ENCODE measurements around the gene LRP4.

The LRP4 gene

DNA sequence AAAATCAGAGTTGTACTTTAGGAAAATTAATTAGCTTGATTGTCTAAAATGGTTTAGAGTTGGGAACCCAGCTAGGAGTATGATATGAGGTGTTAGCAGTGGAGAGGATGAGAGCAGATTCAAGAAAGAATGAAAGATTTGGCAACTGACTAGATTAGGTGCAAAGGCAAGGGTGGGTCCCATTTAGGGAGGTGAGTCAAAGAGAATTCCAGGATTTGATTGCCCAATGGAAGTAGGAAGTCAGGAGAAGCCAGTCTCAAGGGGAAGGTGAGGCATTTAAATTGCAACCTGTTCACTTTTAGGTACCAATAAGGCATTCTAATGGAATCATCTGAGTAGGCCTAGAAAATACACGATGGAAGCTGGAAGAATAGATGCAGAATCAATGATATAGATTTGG is 68.7 kb downstream of the LRP4 start:
- no peak for DNase-seq (ENCODE audit: low spot score)

GRCh38 chr11:46846510-46846830 is 71.9 kb downstream of the LRP4 start:
- DNase-seq (ENCODE audit: low spot score), result no peak

DNA sequence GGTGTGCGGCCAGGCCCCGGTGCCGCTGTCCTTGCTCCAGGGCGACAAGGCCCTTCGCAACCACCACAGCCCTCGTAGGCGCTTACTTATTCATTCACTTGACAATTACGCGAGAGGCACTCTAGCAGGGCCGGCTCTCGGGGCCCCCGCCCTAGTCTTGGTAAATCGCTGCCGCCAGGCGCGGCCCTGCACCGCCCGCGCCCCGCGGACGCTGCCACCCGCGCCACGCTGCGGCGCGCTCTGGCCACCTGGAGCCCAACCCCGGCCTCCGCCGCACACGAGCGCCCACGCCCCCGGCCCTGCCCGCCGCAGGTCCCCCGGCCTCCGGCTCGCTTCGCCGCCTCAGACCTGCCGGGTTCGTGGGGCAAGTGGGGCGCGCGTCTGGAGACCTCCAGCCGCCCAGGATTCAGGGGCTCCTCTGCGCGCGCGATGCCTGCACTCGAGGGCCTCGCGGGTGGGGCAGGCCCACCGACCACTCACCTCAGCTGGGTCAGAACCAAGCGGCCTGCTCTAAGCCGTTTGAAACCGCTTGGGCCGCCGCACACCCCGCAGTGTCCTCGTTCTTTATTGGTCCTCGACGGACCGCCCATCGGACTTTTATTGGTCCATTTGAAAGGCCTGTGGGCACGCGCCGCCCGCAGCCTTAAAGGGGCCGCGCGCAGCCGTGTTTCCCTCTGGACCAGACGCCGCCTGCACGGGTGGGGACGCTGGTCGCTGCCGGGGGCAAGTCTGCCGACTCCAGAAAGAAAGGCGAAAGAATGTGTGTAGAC is 72.4 kb downstream of the LRP4 start, which contains the start of gene CKAP5:
Gene CKAP5 (minus strand): TSS at position 541 of the 770 bp plus-strand sequence. CDS start 25,049 bp downstream, outside the sequence.
- DNase-seq (ENCODE audit: low spot score), result peak; percentile 92

- DNase-seq (ENCODE audit: low spot score), result no peak
Observed at GRCh38 chr11:46845440-46845739, 73.0 kb downstream of the LRP4 start.

DNA sequence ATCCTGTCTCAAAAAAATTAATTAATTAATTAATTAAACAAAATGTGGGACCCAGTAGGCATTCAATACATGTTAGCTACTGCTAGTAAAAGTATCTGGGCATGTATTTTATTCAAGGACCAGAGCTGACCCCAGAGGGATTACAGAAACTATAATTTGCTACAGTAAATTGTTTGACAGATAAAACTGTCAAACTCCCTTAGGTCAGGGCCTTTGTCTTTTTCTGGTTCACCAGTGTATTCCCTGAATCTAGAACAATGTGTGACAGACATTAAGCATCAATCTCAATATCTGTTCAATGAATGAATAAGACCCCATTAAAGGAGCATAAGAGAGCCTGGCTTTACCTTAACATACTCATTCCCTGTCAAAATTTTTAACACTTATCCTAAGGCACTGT is 78.2 kb downstream of the LRP4 start:
- DNase-seq (ENCODE audit: low spot score), result no peak

DNA sequence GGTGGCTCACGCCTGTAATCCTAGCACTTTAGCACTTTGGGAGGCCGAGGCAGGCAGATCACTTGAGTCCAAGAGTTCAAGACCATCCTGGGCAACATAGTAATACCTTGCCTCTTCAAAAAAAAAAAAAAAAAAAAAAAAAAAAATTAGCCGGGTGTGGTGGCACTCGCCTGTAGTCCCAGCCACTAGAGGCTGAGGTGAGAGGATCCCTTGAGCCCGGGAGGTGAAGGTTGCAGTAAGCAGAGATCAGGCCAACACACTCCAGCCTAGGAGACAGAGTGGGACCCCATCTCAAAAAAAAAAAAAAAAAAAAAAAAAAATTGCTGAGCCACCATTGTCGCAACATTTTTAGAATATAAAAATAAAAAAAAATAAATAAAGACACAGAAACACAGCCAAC is 79.8 kb downstream of the LRP4 start:
- DNase-seq (ENCODE audit: low spot score), result no peak

DNA sequence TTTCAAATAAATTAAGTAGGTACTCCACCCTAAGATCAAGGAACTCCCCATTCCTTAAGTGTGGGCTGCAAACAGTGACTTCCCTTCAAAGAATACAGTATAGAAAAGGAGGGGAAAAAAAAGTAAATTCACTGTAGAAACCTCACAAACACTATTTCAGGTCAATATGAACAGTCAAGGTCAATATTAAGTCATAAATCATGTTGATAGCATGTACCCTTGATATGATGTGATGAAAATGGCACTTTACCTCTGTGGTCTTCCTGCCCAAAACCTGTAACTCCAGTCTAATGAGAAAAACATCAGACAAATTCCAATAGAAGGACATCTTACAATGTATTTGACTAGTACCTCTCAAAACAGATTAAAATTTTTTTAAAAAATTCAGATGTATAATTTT is 80.5 kb downstream of the LRP4 start:
- DNase-seq (ENCODE audit: low spot score), result no peak

DNA sequence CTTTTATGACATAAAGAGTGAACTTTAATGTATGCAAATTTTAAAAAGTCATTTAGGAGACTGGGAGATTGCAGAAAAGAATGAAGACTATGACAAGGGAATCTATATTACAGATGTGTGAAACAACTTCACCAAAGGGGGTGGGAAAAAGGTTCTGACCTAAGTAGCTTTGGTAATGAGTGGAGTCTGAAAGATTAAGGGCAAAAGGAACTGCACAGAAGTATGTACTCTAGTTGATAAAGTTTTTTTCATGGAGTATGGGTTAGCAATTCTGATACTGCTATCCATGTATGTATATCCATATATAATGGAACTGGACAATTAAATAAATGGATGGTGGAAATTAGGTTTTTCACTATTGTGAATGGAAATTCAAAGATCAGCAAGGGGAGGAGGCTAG is 81.5 kb downstream of the LRP4 start:
- DNase-seq (ENCODE audit: low spot score), result no peak

DNA sequence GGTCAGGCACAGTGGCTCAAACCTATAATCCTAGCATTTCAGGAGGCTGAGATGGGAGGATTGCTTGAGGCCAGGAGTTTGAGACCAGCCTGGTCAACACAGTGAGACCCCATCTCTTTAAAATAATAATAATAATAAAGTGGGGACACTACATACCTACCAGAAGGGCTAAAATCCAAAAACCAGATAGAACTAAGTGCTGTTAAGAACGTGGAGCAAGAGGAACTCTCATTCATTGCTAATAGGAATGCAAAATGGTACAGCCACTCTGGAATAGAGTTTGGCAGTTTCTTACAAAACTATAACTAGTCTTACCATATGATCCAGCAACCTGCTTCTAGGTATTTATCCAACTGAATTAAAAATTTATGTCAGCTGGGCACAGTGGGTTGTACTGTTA is 81.9 kb downstream of the LRP4 start:
- no peak for DNase-seq (ENCODE audit: low spot score)

GRCh38 chr11:46835897-46836296 is 82.5 kb downstream of the LRP4 start:
- no peak for DNase-seq (ENCODE audit: low spot score)

GRCh38 chr11:46834821-46835220 is 83.5 kb downstream of the LRP4 start:
- DNase-seq (ENCODE audit: low spot score), result no peak

DNA sequence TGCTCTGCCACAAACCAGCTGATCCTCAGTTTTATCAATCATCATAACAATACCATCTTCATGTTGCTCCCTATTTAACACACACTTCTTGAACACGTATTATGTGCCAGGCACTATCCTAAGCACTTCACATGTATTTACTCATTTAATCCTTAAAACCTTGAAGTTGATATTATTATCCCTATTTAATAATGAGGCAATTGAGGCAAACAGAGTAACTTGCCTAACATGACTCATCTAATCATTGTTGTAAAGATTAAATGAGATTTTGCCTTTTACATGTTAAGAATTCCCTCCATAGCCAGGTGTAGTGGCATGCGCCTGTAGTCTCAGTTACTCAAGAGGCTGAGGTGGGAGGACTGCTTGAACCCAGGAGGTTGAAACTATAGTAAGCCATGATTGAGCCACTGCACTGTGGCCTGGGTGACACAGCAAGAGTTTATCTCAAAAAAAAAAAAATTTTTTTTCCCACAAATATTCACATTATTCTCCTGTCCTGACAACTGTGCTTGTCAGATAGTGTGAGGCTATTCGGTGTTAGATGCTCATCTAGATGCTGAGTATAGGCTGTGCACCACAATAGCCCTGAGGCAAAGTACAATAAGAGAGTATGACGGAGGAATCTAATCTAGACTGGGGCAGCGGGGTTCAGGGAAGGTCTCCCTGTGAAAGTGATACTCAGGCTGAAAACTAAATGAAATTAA is 85.7 kb downstream of the LRP4 start:
- DNase-seq (ENCODE audit: low spot score), result no peak

DNA sequence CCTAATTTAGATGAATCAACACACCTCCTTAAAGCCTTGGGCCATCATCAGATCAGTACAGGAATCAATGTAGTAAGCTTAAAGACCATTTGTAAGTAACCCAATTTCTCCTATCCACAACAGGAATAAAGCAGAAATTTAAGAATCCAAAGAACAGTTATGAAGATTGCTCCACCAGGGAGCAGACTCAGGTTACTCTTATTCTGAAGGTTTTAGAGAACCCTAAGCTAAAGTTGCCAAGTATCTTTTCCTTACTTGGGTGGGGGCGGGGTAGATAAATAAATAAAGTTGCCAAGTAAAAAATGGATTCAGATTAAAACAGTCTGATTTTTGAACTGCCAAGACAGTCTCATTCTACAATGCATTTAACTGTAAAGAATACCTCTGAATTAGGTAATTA is 90.4 kb downstream of the LRP4 start:
- no peak for DNase-seq (ENCODE audit: low spot score)

DNA sequence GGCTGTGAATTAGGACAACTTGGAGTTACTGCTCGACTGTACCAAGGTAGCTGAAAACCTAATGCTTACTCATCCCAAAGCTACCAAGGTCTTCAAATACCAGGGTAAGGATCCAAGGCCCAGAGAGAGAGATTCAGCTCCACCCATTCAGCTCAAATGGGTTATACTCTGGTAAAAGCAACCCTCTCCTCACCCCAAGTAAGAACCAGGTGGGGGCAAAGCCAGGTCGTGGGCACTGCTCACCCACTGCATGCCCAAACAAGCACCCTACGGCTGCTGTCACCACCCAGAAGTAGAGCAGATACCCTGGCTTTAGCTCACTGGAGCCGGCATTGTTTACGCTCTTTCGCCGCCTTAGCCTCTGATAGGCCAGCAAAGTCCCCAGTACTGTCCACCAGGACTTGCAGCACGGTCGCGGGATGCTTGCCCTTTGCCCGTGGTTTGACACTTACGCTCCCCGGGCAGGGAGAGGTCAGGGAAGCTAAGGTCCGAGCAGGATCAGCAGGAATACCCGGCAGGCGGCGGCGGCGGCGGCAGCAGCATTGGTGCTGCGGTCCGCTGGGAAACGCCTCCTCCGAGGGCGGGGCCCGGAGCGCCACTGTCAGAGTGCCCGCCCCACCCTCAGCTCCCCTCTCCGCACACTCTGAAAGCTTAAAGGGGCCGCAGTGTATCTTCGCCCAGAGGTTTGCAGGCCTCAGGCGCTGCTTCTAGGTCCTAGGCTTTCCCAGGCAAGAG is 91.9 kb downstream of the LRP4 start:
- peak; percentile 70 for DNase-seq (ENCODE audit: low spot score)

DNA sequence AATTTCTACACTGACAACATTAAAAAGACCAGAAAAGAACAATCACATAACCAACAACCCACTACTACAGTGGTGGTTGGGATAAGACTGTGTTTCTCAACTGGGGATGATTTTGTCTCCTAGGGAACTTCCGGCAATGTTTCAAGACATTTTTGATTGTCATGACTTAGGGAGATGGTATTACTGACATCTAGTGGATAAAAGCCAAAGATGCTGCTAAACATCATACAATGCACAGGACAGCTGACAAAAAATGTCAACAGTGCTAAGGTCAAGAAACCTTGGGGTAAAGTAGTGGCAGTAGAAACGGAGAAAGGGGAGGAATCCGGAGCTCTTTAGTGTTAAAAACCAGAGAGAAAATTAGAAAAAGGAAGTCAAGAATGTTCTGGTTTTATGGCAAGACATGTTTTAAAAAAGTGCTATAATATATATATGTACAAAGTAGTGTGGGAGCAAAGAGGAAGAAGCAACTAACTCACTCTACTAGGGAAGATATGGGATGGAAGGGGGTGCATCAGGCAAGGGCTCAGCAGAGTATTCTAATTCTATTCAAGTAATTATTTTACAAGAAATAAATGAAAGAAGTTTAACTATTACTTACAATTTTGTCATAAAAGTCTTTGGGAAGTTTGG is 109.4 kb downstream of the LRP4 start:
- DNase-seq (ENCODE audit: low spot score), result peak; percentile 38

Data from kidney tubule cell (primary cell).